GM04504 (cell line): ENCODE measurements around the gene PLS3.
"Not testable (repeated sequence)": the region's sequence is repeated elsewhere in the genome, so short reads cannot be mapped to it uniquely, and the experiment has no call there.

Experiments
- DNase-seq: peaks from one replicate; pipeline ENCODE4 v3.0.0-alpha.2; 2012; ENCODE audit warnings: low read depth

Gene PLS3, protein sequence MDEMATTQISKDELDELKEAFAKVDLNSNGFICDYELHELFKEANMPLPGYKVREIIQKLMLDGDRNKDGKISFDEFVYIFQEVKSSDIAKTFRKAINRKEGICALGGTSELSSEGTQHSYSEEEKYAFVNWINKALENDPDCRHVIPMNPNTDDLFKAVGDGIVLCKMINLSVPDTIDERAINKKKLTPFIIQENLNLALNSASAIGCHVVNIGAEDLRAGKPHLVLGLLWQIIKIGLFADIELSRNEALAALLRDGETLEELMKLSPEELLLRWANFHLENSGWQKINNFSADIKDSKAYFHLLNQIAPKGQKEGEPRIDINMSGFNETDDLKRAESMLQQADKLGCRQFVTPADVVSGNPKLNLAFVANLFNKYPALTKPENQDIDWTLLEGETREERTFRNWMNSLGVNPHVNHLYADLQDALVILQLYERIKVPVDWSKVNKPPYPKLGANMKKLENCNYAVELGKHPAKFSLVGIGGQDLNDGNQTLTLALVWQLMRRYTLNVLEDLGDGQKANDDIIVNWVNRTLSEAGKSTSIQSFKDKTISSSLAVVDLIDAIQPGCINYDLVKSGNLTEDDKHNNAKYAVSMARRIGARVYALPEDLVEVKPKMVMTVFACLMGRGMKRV

GRCh38 chrX:115560978-115561604, at the start of gene PLS3:
PLS3 (plus strand) TSS chrX:115561174; CDS start chrX:115610251, 49,077 bp downstream.
- peak; percentile 56 for DNase-seq

DNA sequence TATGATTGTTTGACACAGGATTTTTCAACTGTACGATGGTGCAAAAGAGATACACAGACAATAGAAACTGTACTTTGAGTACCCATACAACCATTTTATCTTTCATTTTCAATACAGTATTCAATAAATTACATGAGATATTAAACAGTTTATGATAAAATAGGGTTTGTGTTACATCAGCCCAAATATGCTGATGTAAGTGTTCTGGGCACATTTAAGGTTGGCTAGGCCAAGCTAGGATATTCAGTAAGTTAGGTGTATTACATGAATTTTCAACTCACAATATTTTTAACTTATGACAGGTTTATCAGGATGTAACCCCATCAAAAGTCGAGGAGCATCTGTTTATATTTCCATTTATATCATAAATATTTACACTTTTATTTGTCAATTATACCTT, 42.9 kb upstream of the PLS3 start:
- DNase-seq: no peak

GRCh38 chrX:115521741-115522140, 39.2 kb upstream of the PLS3 start:
- DNase-seq: no peak

DNA sequence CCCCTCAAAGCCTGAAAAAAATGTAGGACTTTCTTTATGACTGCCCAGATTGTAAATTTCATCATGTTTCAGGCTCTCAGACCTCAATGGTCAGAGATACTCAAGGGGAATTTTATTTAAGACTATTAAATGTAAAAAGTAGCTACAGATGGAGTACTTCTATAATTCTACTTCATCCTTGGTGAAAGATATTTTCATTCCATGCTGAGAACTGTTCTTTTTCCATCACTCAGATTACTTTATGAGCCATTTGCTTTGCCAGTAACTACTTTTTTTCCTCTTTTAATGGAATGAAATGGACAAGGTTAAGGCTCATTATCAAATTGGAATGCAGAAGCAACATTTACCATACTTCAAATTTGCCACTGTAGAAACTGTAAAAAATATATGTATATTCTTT, 38.0 kb upstream of the PLS3 start:
- no peak for DNase-seq

GRCh38 chrX:115525486-115525885, 35.5 kb upstream of the PLS3 start:
- DNase-seq: no peak

GRCh38 chrX:115531818-115532403, 29.1 kb upstream of the PLS3 start:
- DNase-seq: peak; percentile 7

- peak; percentile 25 for DNase-seq
Measured at GRCh38 chrX:115533485-115533884, 27.5 kb upstream of the PLS3 start.

- DNase-seq: no peak
Measured at GRCh38 chrX:115534383-115534782, 26.6 kb upstream of the PLS3 start.

DNA sequence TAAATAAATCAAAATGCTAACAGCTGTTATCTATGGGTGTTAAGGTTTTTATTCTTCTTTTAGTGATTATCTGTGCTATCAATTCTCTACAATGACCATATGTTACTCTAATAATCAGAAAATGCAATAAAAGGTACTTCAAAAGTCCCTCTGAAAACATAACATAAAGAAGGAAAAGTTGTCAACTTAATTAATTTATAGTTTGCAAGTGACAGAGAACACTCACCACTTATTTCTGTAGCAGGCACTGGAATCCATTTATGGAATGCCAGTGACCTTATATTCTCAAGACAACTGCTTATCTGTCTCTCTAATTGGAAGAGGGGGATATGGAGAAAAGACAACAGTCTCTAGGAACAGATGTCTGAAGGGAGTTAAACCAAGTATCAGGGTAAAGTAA, 25.6 kb upstream of the PLS3 start:
- DNase-seq: no peak

GRCh38 chrX:115535844-115536243, 25.1 kb upstream of the PLS3 start:
- no peak for DNase-seq

DNA sequence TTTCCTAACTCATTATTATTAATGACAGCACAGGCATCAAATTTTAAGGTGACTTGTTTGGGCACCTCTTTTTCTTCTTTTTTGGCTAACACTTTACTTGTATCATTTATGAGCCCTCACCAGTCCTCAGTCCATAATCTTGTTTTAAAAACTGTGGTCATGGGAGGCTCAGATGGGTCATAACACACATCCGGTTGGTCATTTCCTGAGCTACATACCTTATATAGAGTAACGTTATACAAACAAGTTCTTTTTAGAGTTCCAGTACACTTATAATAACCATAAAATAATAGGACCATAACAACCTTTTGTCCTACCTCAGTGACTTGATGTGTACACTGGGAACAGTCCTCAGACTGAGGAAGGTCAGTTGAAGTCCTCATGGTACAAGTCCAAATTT, 21.1 kb upstream of the PLS3 start:
- DNase-seq: no peak

- not testable (repeated sequence) for DNase-seq
Measured at GRCh38 chrX:115541045-115541444, 19.9 kb upstream of the PLS3 start.

DNA sequence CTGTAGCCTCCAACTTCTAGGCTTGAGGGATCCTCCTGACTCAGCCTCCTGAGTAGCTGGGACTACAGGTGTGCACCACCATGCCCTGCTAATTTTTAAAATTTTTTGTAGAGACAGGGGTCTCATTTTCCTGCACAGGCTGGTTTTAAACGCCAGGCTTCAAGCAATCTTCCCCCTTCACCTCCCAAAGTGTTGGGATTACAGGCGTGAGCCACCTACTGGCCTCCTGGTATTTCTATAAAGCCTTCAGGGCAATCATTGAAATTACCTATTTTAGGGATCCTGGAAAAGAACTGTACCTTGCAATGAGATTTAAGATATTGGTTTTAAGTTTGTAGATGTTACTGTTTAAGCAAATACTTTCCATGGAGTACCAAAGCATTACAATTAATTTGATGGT, 13.5 kb upstream of the PLS3 start:
- DNase-seq: no peak

DNA sequence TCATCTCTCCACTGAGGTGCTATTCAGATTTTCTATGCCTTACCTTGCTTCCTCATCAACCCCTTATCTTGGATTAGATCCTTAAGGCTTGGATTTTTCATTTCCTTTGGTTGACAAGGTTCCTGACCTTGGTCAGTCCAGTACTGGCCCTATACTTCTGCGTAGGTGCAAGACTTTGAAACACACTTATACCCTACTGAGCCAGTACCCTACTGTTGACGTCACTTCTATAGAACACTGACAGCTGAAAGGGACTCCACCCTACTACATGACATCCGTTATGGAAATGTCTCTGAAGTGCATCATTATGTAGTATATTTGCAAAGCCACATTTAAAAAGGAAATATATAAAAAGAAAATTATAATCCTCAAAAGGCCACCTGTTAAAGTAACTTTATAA, 12.0 kb upstream of the PLS3 start:
- no peak for DNase-seq

DNA sequence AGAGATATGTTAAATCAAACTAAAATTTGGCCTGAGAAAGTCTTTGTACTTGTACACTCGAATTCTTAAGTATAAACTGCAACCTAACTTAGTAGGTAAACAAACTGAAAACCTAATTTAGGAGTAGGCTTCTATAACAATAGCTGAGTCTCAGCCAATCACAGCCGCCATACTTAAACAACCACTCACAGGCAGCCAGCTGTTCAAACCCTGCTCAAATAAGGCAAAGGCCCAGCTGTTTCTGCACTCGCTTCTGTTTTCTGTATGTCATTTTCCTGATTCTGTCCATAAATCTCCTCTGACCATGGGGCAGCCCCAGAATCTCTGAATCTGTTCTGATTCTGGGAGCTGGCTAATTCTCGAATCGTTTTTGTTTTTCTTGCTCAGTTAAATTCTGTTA, 7.8 kb upstream of the PLS3 start:
- DNase-seq: no peak

- no peak for DNase-seq
Measured at GRCh38 chrX:115559672-115560071, 1.3 kb upstream of the PLS3 start.

DNA sequence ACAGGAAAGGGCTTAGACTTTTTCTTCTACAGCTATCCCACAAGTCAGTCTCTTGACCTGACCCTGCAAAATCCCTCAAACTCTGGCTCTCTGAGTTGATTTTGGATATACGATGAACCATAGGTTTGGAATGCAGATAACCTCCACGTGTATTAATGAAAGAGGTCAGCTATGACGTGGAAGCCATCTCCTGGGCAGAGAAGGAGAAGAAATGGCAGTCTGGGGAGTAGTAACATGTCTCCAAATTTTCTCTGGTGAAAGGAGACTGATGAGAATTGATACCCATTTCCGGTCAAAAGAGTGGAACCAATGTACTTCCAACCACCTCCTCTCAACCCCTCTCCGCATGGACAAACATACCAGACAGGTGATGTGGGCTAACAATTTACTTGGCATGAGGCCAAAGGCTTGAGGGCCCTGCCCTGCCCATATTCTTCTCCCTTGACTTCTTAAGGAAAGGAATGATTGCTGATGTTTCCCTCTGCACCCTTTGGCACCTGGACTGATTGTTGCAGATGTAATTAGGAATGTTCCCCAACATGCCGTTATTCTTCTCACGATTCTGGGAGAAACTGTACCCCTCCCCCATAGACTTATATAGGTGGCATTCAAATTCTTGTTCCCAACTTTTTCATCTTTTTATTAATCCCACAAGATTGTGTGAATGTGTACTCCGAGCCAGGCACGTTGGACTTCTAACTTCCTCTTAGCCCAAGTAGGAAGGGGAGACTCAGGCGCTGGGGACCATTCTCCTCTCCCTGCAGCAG, 580 bp upstream of the PLS3 start:
- DNase-seq: no peak

DNA sequence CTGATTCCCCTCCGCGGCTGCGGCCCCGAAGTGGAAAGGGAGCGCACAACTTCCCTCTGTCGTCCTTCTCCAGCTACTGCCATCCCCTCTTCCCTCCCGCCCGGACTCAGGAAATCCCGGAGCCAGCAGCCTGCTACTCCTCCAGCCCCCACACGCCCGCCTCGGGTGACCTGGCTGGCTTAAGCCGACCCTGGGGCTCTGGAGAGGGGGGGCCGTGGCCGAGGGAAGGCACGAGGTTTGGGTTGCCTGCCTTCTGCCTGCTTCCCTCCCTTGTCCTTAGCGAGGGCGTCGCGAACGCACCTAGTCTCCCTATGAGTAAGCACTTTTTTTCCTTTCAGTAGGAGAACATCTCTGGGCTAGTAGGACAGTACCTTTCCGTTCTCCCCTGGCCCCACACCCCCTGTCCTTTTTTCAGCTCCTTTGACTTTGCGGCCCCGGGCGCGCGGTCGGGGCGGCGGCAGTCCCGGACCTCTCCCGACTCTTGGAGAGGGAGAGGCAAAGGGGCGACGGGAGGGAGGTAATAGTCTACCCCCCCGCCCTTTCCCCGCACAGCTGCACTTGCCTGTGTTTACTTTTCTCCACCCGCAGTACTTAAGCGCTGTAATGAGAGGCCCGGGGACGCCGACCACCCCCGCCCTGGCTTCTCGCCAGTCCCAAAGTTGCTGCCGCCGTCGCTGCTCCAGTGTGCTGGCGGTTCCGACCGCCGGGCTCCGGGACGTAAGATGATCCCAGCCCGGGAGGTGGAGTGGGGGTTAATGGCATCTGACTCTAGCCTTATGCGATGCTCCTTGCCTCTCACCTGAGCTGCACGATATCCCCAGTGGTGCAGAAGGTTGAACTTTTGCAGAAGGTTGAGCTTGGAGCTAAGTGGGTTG, 868 bp downstream of the PLS3 start:
- DNase-seq: peak; percentile 14

DNA sequence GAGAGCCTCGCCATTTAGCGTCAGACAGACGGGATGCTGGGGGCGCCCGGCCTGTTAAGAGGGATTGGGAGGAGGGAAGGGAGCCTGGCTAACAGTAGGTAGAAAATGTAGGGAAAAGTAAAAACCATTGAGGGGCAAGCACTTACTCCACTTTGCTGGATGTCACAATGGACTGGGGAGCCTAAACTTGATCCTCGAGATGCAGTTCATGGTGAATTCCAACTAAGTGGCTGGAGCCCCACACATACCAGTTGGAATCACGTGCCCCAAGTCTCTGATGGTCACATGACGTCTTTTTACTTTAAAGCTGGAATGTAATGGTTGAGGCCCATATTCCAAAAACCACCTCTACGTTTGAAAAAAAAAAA, 1.5 kb downstream of the PLS3 start:
- no peak for DNase-seq

DNA sequence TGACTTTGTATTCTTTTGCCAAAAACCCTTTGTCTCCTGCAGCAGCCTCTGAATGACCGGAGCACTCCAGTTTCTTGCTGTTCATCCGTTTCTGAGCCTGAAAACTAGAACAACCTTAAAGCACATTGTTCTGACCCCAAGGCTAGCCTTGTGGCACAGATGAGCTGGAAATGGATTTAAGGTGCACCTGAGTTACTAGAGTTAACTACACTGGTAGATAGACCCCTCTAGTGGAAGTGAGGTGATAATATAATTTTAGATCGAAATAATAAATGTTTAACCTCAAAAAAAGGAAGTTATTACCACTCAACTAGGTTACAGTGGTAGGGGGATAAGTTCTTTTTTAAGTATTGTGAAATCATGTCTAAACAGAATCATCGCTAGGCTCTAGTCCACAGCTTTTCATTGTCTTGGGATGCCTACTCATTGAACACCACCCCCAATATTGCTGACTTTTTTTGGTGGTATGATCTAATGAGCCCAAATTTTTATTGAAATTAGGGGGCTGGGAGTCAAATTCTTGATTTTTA, 2.7 kb downstream of the PLS3 start:
- no peak for DNase-seq

DNA sequence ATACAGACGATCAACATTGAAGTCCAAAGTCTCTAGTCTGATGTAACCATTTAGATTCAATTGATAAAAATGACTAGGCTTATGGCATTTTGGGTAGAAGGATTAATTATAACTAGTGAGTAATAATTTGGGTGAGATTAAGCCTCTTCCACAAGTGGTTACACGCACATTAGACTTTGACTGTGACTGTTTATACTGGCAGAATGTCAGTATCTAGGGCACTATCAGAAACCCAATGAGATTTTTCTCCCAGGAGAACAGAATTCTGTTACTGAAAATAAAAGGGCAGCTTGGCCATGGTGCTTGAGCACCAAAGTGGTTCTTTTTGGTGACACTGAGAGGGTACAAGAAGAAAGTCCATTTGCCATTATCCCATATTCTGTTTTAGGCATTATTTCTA, 3.3 kb downstream of the PLS3 start:
- no peak for DNase-seq
